HL-60 (cell line): ENCODE data around the gene RPP30.

Experiments used
- GABPA ChIP-seq: IDR thresholded peaks from 2 replicates; pipeline ENCODE4 v1.6.1; 2012; ENCODE audit warnings: low read depth
- POLR2AphosphoS5 ChIP-seq: IDR thresholded peaks from 2 replicates; pipeline ENCODE4 v1.6.1; 2012; ENCODE audit warnings: low read depth
- SPI1 ChIP-seq: IDR thresholded peaks from 2 replicates; pipeline ENCODE4 v1.6.1; 2012; ENCODE audit warnings: low read depth, mild to moderate bottlenecking, borderline replicate concordance
- TF ChIP-seq, protein P1 (sequence below): IDR thresholded peaks from one replicate; pipeline ENCODE4 v1.5.1; 2011; ENCODE audit warnings: low read length, control low read depth, inconsistent platforms; ENCODE audit not compliant: insufficient read depth
- TF ChIP-seq, protein P2 (sequence below): IDR thresholded peaks from 2 replicates; pipeline ENCODE4 v1.6.1; 2012; ENCODE audit warnings: low read depth; ENCODE audit not compliant: insufficient replicate concordance

- TF ChIP-seq POLR2AphosphoS5, result no peak
- TF ChIP-seq, protein P1, sequence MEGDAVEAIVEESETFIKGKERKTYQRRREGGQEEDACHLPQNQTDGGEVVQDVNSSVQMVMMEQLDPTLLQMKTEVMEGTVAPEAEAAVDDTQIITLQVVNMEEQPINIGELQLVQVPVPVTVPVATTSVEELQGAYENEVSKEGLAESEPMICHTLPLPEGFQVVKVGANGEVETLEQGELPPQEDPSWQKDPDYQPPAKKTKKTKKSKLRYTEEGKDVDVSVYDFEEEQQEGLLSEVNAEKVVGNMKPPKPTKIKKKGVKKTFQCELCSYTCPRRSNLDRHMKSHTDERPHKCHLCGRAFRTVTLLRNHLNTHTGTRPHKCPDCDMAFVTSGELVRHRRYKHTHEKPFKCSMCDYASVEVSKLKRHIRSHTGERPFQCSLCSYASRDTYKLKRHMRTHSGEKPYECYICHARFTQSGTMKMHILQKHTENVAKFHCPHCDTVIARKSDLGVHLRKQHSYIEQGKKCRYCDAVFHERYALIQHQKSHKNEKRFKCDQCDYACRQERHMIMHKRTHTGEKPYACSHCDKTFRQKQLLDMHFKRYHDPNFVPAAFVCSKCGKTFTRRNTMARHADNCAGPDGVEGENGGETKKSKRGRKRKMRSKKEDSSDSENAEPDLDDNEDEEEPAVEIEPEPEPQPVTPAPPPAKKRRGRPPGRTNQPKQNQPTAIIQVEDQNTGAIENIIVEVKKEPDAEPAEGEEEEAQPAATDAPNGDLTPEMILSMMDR, result no peak
- TF ChIP-seq, protein P2, sequence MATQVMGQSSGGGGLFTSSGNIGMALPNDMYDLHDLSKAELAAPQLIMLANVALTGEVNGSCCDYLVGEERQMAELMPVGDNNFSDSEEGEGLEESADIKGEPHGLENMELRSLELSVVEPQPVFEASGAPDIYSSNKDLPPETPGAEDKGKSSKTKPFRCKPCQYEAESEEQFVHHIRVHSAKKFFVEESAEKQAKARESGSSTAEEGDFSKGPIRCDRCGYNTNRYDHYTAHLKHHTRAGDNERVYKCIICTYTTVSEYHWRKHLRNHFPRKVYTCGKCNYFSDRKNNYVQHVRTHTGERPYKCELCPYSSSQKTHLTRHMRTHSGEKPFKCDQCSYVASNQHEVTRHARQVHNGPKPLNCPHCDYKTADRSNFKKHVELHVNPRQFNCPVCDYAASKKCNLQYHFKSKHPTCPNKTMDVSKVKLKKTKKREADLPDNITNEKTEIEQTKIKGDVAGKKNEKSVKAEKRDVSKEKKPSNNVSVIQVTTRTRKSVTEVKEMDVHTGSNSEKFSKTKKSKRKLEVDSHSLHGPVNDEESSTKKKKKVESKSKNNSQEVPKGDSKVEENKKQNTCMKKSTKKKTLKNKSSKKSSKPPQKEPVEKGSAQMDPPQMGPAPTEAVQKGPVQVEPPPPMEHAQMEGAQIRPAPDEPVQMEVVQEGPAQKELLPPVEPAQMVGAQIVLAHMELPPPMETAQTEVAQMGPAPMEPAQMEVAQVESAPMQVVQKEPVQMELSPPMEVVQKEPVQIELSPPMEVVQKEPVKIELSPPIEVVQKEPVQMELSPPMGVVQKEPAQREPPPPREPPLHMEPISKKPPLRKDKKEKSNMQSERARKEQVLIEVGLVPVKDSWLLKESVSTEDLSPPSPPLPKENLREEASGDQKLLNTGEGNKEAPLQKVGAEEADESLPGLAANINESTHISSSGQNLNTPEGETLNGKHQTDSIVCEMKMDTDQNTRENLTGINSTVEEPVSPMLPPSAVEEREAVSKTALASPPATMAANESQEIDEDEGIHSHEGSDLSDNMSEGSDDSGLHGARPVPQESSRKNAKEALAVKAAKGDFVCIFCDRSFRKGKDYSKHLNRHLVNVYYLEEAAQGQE, result no peak
- TF ChIP-seq GABPA, result no peak
- no peak for TF ChIP-seq SPI1
Observed at GRCh38 chr10:90930070-90930837, 58.5 kb downstream of the RPP30 start.
